Type B pancreatic cell (in vitro differentiated cells): Measurements from ENCODE around the gene HOXB8. TPM values are rescaled to one million over a fixed set of nuclear protein-coding genes. Genes with fewer than 3 reads are reported as not detected.

Source experiments
- DNase-seq: peaks from one replicate; pipeline ENCODE4 v3.0.0; 2021; ENCODE audit warnings: mixed read lengths; ENCODE audit not compliant: unreplicated experiment; ENCODE audit errors: extremely low spot score
- H3K27ac Mint-ChIP-seq: 2 replicates; pipeline ENCODE4 v1.8.0; 2021; ENCODE audit warnings: mild to moderate bottlenecking, mixed read lengths
- H3K27me3 Mint-ChIP-seq: 2 replicates; pipeline ENCODE4 v1.8.0; 2021; ENCODE audit warnings: mixed read lengths
- H3K36me3 Mint-ChIP-seq: 2 replicates; pipeline ENCODE4 v1.8.0; 2021; ENCODE audit warnings: mixed read lengths
- H3K4me1 Mint-ChIP-seq: one replicate; pipeline ENCODE4 v1.8.0; 2021; ENCODE audit warnings: mixed read lengths; ENCODE audit not compliant: unreplicated experiment
- H3K4me3 Mint-ChIP-seq: 2 replicates; pipeline ENCODE4 v1.8.0; 2021; ENCODE audit warnings: mild to moderate bottlenecking, mixed read lengths
- H3K9me3 Mint-ChIP-seq: 2 replicates; pipeline ENCODE4 v1.8.0; 2021; ENCODE audit warnings: mixed read lengths
- CTCF ChIP-seq: fragments of 200-600 bp; sonication (generic); conservative IDR thresholded peaks from 2 replicates; pipeline ENCODE4 v1.5.0; 2021; ENCODE audit warnings: antibody characterized with exemption, mild to moderate bottlenecking
- total RNA-seq: library from RNA; stranded (reverse); gene quantifications from 2 replicates; pipeline ENCODE4 v1.2.1, GENCODE V29; 2021; ENCODE audit warnings: low replicate concordance

Gene HOXB8
- total RNA-seq, 1 donor from 2014 or later, result 16.0 TPM

DNA sequence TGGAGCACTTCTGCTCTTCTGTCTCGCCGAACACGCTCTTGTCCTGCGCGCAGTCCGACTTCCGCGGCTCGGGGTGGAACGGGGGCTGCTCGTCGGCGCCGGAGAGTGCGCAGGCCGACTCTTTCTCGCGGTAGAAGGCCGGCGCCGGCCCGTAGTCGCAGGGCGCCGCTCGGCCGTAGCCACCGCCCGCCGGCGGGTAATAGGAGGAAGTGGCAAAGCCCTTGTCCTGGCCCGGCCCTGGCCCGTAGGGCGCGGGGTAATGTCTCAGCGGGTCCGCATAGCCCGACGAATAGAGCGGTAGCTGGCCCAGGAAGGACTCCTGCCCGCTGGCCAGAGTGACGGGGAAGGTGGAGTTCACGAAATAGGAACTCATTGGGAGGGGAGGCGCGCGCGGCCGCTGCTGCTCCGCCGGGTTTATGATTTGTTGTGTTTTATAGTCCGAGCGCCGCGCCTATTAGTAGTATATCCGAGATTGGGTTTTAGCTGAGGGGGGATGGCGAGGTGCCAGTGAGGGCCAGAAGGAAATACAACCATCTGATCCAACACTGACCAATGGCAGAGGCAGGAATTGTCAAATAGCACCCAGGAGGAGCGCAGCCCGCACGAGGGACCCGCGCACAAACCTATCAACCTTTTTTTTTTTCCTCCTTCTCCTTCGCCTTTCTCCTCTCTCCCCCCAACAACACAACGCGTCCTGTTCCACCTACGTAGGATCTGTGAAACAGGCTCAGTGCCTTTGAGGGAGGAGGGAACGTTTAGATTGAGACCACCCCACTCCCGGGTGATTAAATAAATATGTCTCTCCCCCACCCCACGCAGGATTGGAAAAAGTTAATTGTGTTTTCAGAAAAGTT is 17.1 kb downstream of the HOXB8 start:
- no peak for TF ChIP-seq CTCF
- no peak for DNase-seq
- H3K27ac Mint-ChIP-seq, result peak overlapping the region; percentile 91
- H3K9me3 Mint-ChIP-seq, result no peaks in the 10 kb centered on the region
- peaks cover 49% of the 10 kb centered on the region for H3K4me1 Mint-ChIP-seq
- peaks cover 14% of the 10 kb centered on the region for H3K36me3 Mint-ChIP-seq
- peak overlapping the region; percentile 91 for H3K4me3 Mint-ChIP-seq
- peaks cover 97% of the 10 kb centered on the region for H3K27me3 Mint-ChIP-seq

- Mint-ChIP-seq H3K27ac (peak overlapping the region; percentile 91), H3K4me3 (peak overlapping the region; percentile 91), H3K4me1 (peaks cover 49% of the 10 kb centered on the region), H3K27me3 (peaks cover 97% of the 10 kb centered on the region), H3K36me3 (peaks cover 14% of the 10 kb centered on the region), H3K9me3 (no peaks in the 10 kb centered on the region)
- DNase-seq, result no peak
- no peak for TF ChIP-seq CTCF
These were observed 17.6 kb downstream of the HOXB8 start for GRCh38 chr17:48597528-48597777.

- Mint-ChIP-seq H3K4me1 (peaks cover 49% of the 10 kb centered on the region), H3K9me3 (no peaks in the 10 kb centered on the region), H3K4me3 (peak overlapping the region; percentile 91), H3K27ac (peak overlapping the region; percentile 87), H3K27me3 (peaks cover 96% of the 10 kb centered on the region), H3K36me3 (peaks cover 14% of the 10 kb centered on the region)
- TF ChIP-seq CTCF, result no peak
- no peak for DNase-seq
These were observed 18.2 kb downstream of the HOXB8 start for GRCh38 chr17:48596735-48597527.

DNA sequence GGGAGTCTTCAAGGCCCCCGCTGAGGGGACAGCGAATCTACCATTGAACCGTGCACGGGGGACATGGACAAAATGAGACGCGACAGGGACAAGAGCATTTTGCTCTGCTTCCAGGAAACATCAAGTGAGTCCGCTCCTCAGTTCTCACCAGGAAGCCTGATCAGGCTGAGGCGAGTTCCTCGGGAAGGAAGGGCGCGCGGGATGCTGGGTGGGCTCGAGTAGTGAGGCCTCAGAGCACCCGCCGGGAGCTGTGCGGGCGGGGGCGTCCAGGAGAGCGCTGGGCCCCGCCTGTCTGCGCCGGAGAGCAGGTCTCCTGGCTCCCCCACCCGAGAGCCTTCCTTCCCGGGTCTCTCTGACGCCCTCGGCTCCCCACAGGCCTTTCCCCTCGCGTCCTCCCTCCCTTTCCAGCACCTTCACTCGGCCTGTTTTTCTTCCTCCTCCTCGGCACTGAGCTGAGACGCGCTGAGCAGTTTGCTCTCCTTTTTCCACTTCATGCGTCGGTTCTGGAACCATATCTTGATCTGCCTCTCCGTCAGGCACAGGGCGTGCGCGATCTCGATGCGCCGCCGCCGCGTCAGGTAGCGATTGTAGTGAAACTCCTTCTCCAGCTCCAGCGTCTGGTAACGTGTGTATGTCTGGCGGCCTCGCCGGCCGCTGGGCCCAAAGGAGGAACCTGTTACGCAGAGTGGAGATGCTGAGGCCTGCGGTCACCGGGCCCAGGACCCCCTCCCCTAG is 18.9 kb downstream of the HOXB8 start:
- H3K36me3 Mint-ChIP-seq, result peaks cover 20% of the 10 kb centered on the region
- no peak for DNase-seq
- H3K27me3 Mint-ChIP-seq, result peaks cover 96% of the 10 kb centered on the region
- peaks cover 54% of the 10 kb centered on the region for H3K4me1 Mint-ChIP-seq
- peak overlapping the region; percentile 97 for H3K27ac Mint-ChIP-seq
- TF ChIP-seq CTCF, result no peak
- H3K9me3 Mint-ChIP-seq, result no peaks in the 10 kb centered on the region
- H3K4me3 Mint-ChIP-seq, result peak overlapping the region; percentile 91

DNA sequence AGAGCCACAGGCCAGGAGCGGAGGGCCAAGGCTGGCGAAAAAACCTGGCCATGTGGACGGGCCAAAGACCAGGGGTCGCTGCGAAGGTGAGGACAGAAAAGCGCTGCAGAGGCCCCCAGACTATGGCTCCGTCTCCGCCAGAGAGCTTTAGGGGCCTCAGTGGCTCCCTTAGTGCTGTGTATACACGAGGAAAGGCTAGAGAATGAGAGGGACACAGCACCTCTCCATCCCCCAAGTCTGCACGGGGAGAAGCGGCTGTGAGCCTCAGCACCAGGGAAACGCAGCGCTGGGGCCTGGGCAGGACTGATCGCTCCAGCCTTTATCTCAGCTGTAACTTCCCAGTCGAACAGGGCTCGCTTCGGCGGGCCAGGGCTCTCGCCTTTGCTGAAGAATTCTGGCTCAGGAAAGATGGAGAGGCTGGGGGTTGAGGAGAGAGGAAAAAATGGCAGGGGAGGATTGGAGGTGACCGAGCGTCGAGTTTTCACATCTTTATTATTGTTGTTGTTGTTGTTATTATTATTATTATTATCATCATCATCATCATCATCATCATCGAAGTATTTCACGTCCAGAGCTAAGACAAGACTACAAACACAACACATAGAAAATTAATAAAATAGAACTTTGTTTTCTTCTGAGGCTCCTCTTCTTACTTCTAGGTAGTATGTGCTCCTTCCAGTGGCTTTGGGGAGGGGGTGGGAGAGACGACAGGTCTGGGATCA is 19.7 kb downstream of the HOXB8 start:
- DNase-seq, result no peak

More for the DNA sequence above, 19.7 kb downstream of the HOXB8 start:
- Mint-ChIP-seq H3K36me3 (peaks cover 22% of the 10 kb centered on the region), H3K27me3 (peaks cover 94% of the 10 kb centered on the region), H3K9me3 (no peaks in the 10 kb centered on the region), H3K27ac (peak overlapping the region; percentile 97), H3K4me3 (peak overlapping the region; percentile 91), H3K4me1 (peaks cover 54% of the 10 kb centered on the region)
- TF ChIP-seq CTCF, result no peak
